HCT116 (cell line): ENCODE measurements around the gene TOMM34. TPM values are rescaled to one million over a fixed set of nuclear protein-coding genes. Genes with fewer than 3 reads are reported as not detected.

Experiments used
- ATAC-seq: fragments of 200-7000 bp; cut with Tn5 transposase; 2 replicates; pipeline ENCODE4 v1.9.1; 2020; ENCODE audit warnings: mild to moderate bottlenecking, moderate library complexity
- BruUV-seq: library from RNA; stranded (reverse); fragments of 400-500 nt; replicated peaks from 2 replicates; lab custom pipeline; 2021; lab: Mats Ljungman, UMichigan
- CTCF ChIA-PET: fragments of 300-600 bp; sonication (Branson Sonifier 250); formaldehyde crosslinking; loops from one replicate; lab custom pipeline; 2021; ENCODE audit warnings: antibody characterized with exemption; lab: Charles Lee
- POLR2A ChIA-PET: fragments of 300-600, 350-600 bp; sonication (Branson Sonifier 250); formaldehyde crosslinking; loops from one replicate; lab custom pipeline; 2021; ENCODE audit warnings: antibody characterized with exemption; lab: Charles Lee
- RAD21 ChIA-PET, 2 experiments: fragments of 300-600 bp; sonication (Branson Sonifier 250); formaldehyde crosslinking; loops; one replicate each; lab custom pipeline; 2023; ENCODE audit warnings: low total read pairs in 2 of 2; ENCODE audit not compliant: uncharacterized antibody in 2 of 2, unreplicated experiment in 2 of 2, low non-redundant PET in 1 of 2; lab: Charles Lee
- DNase-seq: peaks from one replicate; pipeline ENCODE4 v3.0.0-alpha.2; 2010; ENCODE audit warnings: low read depth, low spot score
- H2AFZ ChIP-seq: fragments of 200-600 bp; shearing (Covaris generic), sonication (generic); 2 replicates; pipeline ENCODE4 v1.6.1; 2017; ENCODE audit warnings: low read depth, mixed run types, mixed read lengths, antibody characterized with exemption, low read length; ENCODE audit not compliant: poor library complexity, severe bottlenecking
- H3K27ac ChIP-seq: 2 replicates; pipeline ENCODE4 v1.5.1; 2012; ENCODE audit warnings: low read depth, low read length
- H3K27me3 ChIP-seq: fragments of 200-600 bp; sonication (generic); 2 replicates; pipeline ENCODE4 v1.6.1; 2016; ENCODE audit warnings: mixed run types, low read length, mixed read lengths; ENCODE audit not compliant: insufficient read depth
- H3K36me3 ChIP-seq, 2 experiments: fragments of 200-500 bp in 1 of 2; fragments of 200-600 bp in 1 of 2; sonication (Bioruptor generic) in 1 of 2; sonication (generic) in 1 of 2; 2 replicates each; pipeline versions ENCODE4 v1.5.1 to v1.6.1; 2014 to 2016; ENCODE audit warnings: low read length in 2 of 2, inconsistent platforms in 1 of 2, mixed read lengths in 1 of 2, mixed run types in 1 of 2; ENCODE audit not compliant: insufficient read depth in 2 of 2, control insufficient read depth in 1 of 2
- H3K4me1 ChIP-seq, 2 experiments: fragments of 200-600 bp in 1 of 2; sonication (generic) in 1 of 2; 2 replicates each; pipeline versions ENCODE4 v1.5.1 to v1.6.1; 2012 to 2017; ENCODE audit warnings: low read length in 2 of 2, inconsistent platforms in 1 of 2, mild to moderate bottlenecking in 1 of 2, mixed read lengths in 1 of 2, mixed run types in 1 of 2, moderate library complexity in 1 of 2; ENCODE audit not compliant: insufficient read depth in 2 of 2, control insufficient read depth in 1 of 2
- H3K4me2 ChIP-seq: fragments of 200-600 bp; sonication (generic); 2 replicates; pipeline ENCODE4 v1.6.1; 2017; ENCODE audit warnings: mixed run types, low read length, mixed read lengths
- H3K4me3 ChIP-seq, 2 experiments: fragments of 200-600 bp in 1 of 2; sonication (generic) in 1 of 2; replicated peaks in 1 of 2; 2 replicates each; pipeline ENCODE4 v1.5.1; 2011 to 2016; ENCODE audit warnings: low read length in 2 of 2, control low read depth in 1 of 2, low read depth in 1 of 2, mild to moderate bottlenecking in 1 of 2, mixed read lengths in 1 of 2, mixed run types in 1 of 2
- H3K79me2 ChIP-seq: fragments of 200-600 bp; sonication (generic); 2 replicates; pipeline ENCODE4 v1.6.1; 2017; ENCODE audit warnings: mild to moderate bottlenecking, mixed run types, low read length, moderate library complexity, mixed read lengths; ENCODE audit not compliant: insufficient read depth
- H3K9ac ChIP-seq: fragments of 200-600 bp; sonication (generic); 2 replicates; pipeline ENCODE4 v1.6.1; 2016; ENCODE audit warnings: low read length, mixed read lengths
- H3K9me2 ChIP-seq: fragments of 200-600 bp; sonication (generic), shearing (Covaris generic); 2 replicates; pipeline ENCODE4 v1.6.1; 2017; ENCODE audit warnings: mixed run types, mild to moderate bottlenecking, moderate library complexity; ENCODE audit not compliant: insufficient read depth
- H3K9me3 ChIP-seq, 2 experiments: fragments of 200-500 bp in 1 of 2; fragments of 200-600 bp in 1 of 2; sonication (Bioruptor generic) in 1 of 2; sonication (generic) in 1 of 2; 2 replicates each; pipeline ENCODE4 v1.6.1; 2014 to 2017; ENCODE audit warnings: low read length in 2 of 2, mixed read lengths in 2 of 2, inconsistent platforms in 1 of 2, low read depth in 1 of 2, mild to moderate bottlenecking in 1 of 2, mixed run types in 1 of 2, moderate library complexity in 1 of 2; ENCODE audit not compliant: control insufficient read depth in 1 of 2, insufficient read depth in 1 of 2
- H4K20me1 ChIP-seq: fragments of 200-600 bp; sonication (generic), shearing (Covaris generic); 2 replicates; pipeline ENCODE4 v1.6.1; 2017; ENCODE audit warnings: mixed run types, mild to moderate bottlenecking, moderate library complexity; ENCODE audit not compliant: insufficient read depth
- ATF3 ChIP-seq: IDR thresholded peaks from 2 replicates; pipeline ENCODE4 v1.6.1; 2012
- CBX3 ChIP-seq: IDR thresholded peaks from 2 replicates; pipeline ENCODE4 v1.6.1; 2012; ENCODE audit warnings: low read depth
- CTCF ChIP-seq, 3 experiments: fragments of 200-600 bp in 1 of 3; sonication (generic) in 1 of 3; IDR thresholded peaks in 2 of 3; conservative IDR thresholded peaks in 1 of 3; 2 replicates each; pipeline ENCODE4 v1.5.1; 2012 to 2017; ENCODE audit warnings: low read depth in 2 of 3, low read length in 2 of 3, antibody characterized with exemption in 1 of 3, borderline replicate concordance in 1 of 3, control low read depth in 1 of 3, mild to moderate bottlenecking in 1 of 3, mixed read lengths in 1 of 3, mixed run types in 1 of 3, moderate library complexity in 1 of 3; ENCODE audit not compliant: insufficient read depth in 1 of 3
- EZH2 ChIP-seq: fragments of 200-600 bp; sonication (generic); IDR thresholded peaks from 2 replicates; pipeline ENCODE4 v1.6.1; 2017; ENCODE audit warnings: antibody characterized with exemption, mixed run types
- FOSL1 ChIP-seq: IDR thresholded peaks from 2 replicates; pipeline ENCODE4 v1.6.1; 2012; ENCODE audit warnings: low read depth
- JUND ChIP-seq: IDR thresholded peaks from 2 replicates; pipeline ENCODE4 v1.6.1; 2012
- POLR2AphosphoS5 ChIP-seq: IDR thresholded peaks from 2 replicates; pipeline ENCODE4 v1.6.1; 2011; ENCODE audit warnings: mild to moderate bottlenecking, low read depth, low read length, moderate library complexity
- REST ChIP-seq: IDR thresholded peaks from 2 replicates; pipeline ENCODE4 v1.6.1; 2012; ENCODE audit warnings: low read depth
- SIN3A ChIP-seq: IDR thresholded peaks from 2 replicates; pipeline ENCODE4 v1.6.1; 2012; ENCODE audit warnings: low read depth
- SP1 ChIP-seq: IDR thresholded peaks from 2 replicates; pipeline ENCODE4 v1.6.1; 2012; ENCODE audit warnings: low read depth
- SRF ChIP-seq: IDR thresholded peaks from 2 replicates; pipeline ENCODE4 v1.6.1; 2012; ENCODE audit warnings: low read depth
- TCF7L2 ChIP-seq: IDR thresholded peaks from 2 replicates; pipeline ENCODE4 v1.7.0; 2011; ENCODE audit warnings: borderline replicate concordance, inconsistent platforms; ENCODE audit not compliant: insufficient read depth, insufficient read length; ENCODE audit errors: extremely low read depth
- YY1 ChIP-seq: IDR thresholded peaks from 2 replicates; pipeline ENCODE4 v1.6.1; 2011; ENCODE audit warnings: low read length, low read depth, moderate library complexity, mild to moderate bottlenecking; ENCODE audit not compliant: insufficient replicate concordance; ENCODE audit errors: extremely low read depth
- ZFX ChIP-seq: fragments of 450-650 bp; IDR thresholded peaks from 2 replicates; pipeline ENCODE4 v1.6.1; 2017
- ZNF274 ChIP-seq: fragments of 200-500 bp; sonication (Bioruptor generic); IDR thresholded peaks from 2 replicates; pipeline ENCODE4 v1.6.1; 2014; ENCODE audit warnings: mild to moderate bottlenecking, low read depth, low read length, inconsistent platforms
- intact Hi-C: fragments of 100-400 bp; cut with micrococcal nuclease; formaldehyde crosslinking; loops from 2 replicates; pipeline ENCODE4 v1.10.0; 2022
- total RNA-seq: library from RNA; stranded (reverse); gene quantifications from one replicate; pipeline ENCODE4 v1.2.1, GENCODE V29; 2021; ENCODE audit not compliant: unreplicated experiment
- TF ChIP-seq, protein P1 (sequence below): IDR thresholded peaks from 2 replicates; pipeline ENCODE4 v1.6.1; 2012
- TF ChIP-seq, protein P2 (sequence below): IDR thresholded peaks from 2 replicates; pipeline ENCODE4 v1.6.1; 2011; ENCODE audit warnings: mild to moderate bottlenecking, low read length, moderate library complexity; ENCODE audit not compliant: insufficient replicate concordance; ENCODE audit errors: extremely low read depth

Gene TOMM34
- total RNA-seq, 1 experiment from 2014 or later, result 51.7 TPM

DNA sequence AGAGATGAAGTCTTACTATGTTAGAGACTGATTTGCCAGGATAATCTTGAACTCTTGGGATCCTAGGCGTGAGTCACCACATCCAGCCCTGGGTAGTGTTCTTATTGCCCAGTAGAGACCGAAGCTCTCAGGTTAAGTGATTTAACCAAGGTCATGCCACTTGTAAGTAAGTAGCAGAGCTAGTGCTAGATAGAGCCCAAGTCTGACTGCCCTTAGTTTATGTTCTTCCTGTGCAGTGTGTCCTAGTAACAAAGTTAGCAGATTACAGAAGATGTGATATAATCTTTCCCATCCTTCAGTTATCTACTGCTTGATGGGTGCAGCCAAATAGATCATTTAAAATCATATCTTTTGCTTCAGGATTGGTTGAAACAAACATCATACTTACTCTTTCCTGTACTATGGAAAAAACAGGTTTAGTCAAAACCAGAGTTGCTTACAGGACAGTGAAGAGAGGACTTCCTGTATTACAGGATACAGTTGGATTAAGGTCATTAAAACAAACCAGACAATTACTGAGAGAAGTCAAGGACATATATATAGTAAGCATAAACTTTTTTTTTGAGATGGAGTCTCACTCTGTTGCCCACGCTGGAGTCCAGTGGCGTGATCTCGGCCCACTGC is 59.9 kb downstream of the TOMM34 start:
- Histone ChIP-seq H3K4me2 (no peak overlapping the region), H3K9me2 (no peaks in the 10 kb centered on the region), H3K4me1 (no peaks in the 10 kb centered on the region), H3K27ac (no peak overlapping the region), H2AFZ (no peak overlapping the region), H3K9me3 (no peaks in the 10 kb centered on the region), H4K20me1 (peaks cover 10% of the 10 kb centered on the region; the same call in 1 of the 2 replicates), H3K36me3 (peaks cover 36 to 41% of the 10 kb centered on the region in 2 experiments), H3K4me3 (no peak overlapping the region), H3K79me2 (peaks cover 90% of the 10 kb centered on the region), H3K9ac (no peak overlapping the region), H3K27me3 (no peaks in the 10 kb centered on the region)
- no peak for ATAC-seq
- TF ChIP-seq, protein P1, sequence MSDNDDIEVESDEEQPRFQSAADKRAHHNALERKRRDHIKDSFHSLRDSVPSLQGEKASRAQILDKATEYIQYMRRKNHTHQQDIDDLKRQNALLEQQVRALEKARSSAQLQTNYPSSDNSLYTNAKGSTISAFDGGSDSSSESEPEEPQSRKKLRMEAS, result no peak
- TF ChIP-seq SRF, result no peak
- TF ChIP-seq POLR2AphosphoS5, result no peak
- TF ChIP-seq SP1, result no peak
- no peak for TF ChIP-seq ATF3
- TF ChIP-seq ZFX, result no peak
- no peak for TF ChIP-seq TCF7L2
- TF ChIP-seq EZH2, result no peak
- TF ChIP-seq ZNF274, result no peak
- no peak for TF ChIP-seq JUND
- TF ChIP-seq, protein P2, sequence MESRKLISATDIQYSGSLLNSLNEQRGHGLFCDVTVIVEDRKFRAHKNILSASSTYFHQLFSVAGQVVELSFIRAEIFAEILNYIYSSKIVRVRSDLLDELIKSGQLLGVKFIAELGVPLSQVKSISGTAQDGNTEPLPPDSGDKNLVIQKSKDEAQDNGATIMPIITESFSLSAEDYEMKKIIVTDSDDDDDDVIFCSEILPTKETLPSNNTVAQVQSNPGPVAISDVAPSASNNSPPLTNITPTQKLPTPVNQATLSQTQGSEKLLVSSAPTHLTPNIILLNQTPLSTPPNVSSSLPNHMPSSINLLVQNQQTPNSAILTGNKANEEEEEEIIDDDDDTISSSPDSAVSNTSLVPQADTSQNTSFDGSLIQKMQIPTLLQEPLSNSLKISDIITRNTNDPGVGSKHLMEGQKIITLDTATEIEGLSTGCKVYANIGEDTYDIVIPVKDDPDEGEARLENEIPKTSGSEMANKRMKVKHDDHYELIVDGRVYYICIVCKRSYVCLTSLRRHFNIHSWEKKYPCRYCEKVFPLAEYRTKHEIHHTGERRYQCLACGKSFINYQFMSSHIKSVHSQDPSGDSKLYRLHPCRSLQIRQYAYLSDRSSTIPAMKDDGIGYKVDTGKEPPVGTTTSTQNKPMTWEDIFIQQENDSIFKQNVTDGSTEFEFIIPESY, result no peak
- no peak for TF ChIP-seq REST
- TF ChIP-seq YY1, result no peak
- TF ChIP-seq CBX3, result no peak
- TF ChIP-seq CTCF (IDR thresholded peaks at IDR 0.05 in 2 of 3, conservative IDR thresholded peaks at IDR 0.05 in 1 of 3; ENCODE audit: borderline replicate concordance in 1 of 3, insufficient read depth in 1 of 3, low read depth in 2 of 3, low read length in 2 of 3), result no peak
- no peak for TF ChIP-seq SIN3A
- TF ChIP-seq FOSL1, result no peak
- ChIA-PET POLR2A (interaction anchor here (1.9 kb wide), 1 partner anchor 9 kb away, joined by 5 read pairs; the partner anchor contains the start of gene PABPC1L), CTCF (no interaction called here), RAD21 (no interaction called here)
- intact Hi-C loops, result no loop called here
- no TSS peak for BruUV-seq
- no peak for DNase-seq
